Muscle layer of duodenum (tissue), 2 donors: Measurements from ENCODE around the gene RBSN.

ENCODE experiments used
- H3K27ac ChIP-seq: one replicate; pipeline ENCODE4 v1.7.0; 2013; ENCODE audit warnings: mild to moderate bottlenecking, low read length
- H3K27me3 ChIP-seq: one replicate; pipeline ENCODE4 v1.7.0; 2013; ENCODE audit warnings: low read depth, mild to moderate bottlenecking, control low read depth, low read length
- H3K36me3 ChIP-seq, 2 donors: one replicate each; pipeline ENCODE4 v1.7.0; 2013; ENCODE audit warnings: low read length in 2 of 2, control low read depth in 1 of 2, mild to moderate bottlenecking in 1 of 2; ENCODE audit not compliant: insufficient read depth in 2 of 2, control insufficient read depth in 1 of 2
- H3K4me1 ChIP-seq, 2 donors: one replicate each; pipeline ENCODE4 v1.7.0; 2013; ENCODE audit warnings: low read length in 2 of 2, mild to moderate bottlenecking in 2 of 2, control low read depth in 1 of 2, moderate library complexity in 1 of 2; ENCODE audit not compliant: insufficient read depth in 2 of 2, control insufficient read depth in 1 of 2
- H3K4me3 ChIP-seq, 2 donors: one replicate each; pipeline ENCODE4 v1.7.0; 2013; ENCODE audit warnings: low read length in 2 of 2, low read depth in 1 of 2, mild to moderate bottlenecking in 1 of 2
- H3K9me3 ChIP-seq, 2 donors: one replicate each; pipeline ENCODE4 v1.7.0; 2013; ENCODE audit warnings: low read length in 2 of 2, control low read depth in 1 of 2, mild to moderate bottlenecking in 1 of 2; ENCODE audit not compliant: control insufficient read depth in 1 of 2
- donor health status: healthy.

The RBSN gene

GRCh38 chr3:15055019-15055557, 43.9 kb downstream of the RBSN start:
- H3K9me3 ChIP-seq = no peaks in the 10 kb centered on the region
- no peaks in the 10 kb centered on the region for H3K4me1 ChIP-seq
- H3K4me3 ChIP-seq = no peak overlapping the region
- peaks cover 29 to 37% of the 10 kb centered on the region in 2 donors for H3K36me3 ChIP-seq
- H3K27me3 ChIP-seq = no peaks in the 10 kb centered on the region
- no peak overlapping the region for H3K27ac ChIP-seq

- no peak overlapping the region for H3K4me3 ChIP-seq
- H3K36me3 ChIP-seq = peaks cover 33 to 43% of the 10 kb centered on the region in 2 donors
- no peak overlapping the region for H3K27ac ChIP-seq
Measured at GRCh38 chr3:15053541-15053940, 45.4 kb downstream of the RBSN start.

GRCh38 chr3:15052335-15053242, 46.4 kb downstream of the RBSN start:
- Histone ChIP-seq H3K36me3 (peaks cover 37 to 50% of the 10 kb centered on the region in 2 donors), H3K27ac (no peak overlapping the region)

More at GRCh38 chr3:15053541-15053940, 45.4 kb downstream of the RBSN start:
- H3K9me3 ChIP-seq = no peaks in the 10 kb centered on the region
- no peaks in the 10 kb centered on the region for H3K4me1 ChIP-seq
- no peaks in the 10 kb centered on the region for H3K27me3 ChIP-seq

GRCh38 chr3:15051531-15051930, 47.4 kb downstream of the RBSN start:
- H3K4me1 ChIP-seq = peaks cover 0 to 6% of the 10 kb centered on the region in 2 donors
- H3K36me3 ChIP-seq = peaks cover 43 to 56% of the 10 kb centered on the region in 2 donors
- H3K27ac ChIP-seq = no peak overlapping the region
- H3K27me3 ChIP-seq = no peaks in the 10 kb centered on the region
- no peak overlapping the region for H3K4me3 ChIP-seq
- no peaks in the 10 kb centered on the region for H3K9me3 ChIP-seq

More at GRCh38 chr3:15052335-15053242, 46.4 kb downstream of the RBSN start:
- Histone ChIP-seq H3K9me3 (no peaks in the 10 kb centered on the region), H3K27me3 (no peaks in the 10 kb centered on the region), H3K4me3 (no peak overlapping the region), H3K4me1 (no peaks in the 10 kb centered on the region)

- peaks cover 52 to 66% of the 10 kb centered on the region in 2 donors for H3K36me3 ChIP-seq
- H3K9me3 ChIP-seq = no peaks in the 10 kb centered on the region
- H3K4me3 ChIP-seq = no peak overlapping the region
- no peaks in the 10 kb centered on the region for H3K27me3 ChIP-seq
- peaks cover 0 to 6% of the 10 kb centered on the region in 2 donors for H3K4me1 ChIP-seq
- no peak overlapping the region for H3K27ac ChIP-seq
Measured at GRCh38 chr3:15050405-15051092, 48.4 kb downstream of the RBSN start.

GRCh38 chr3:15049584-15049983, 49.4 kb downstream of the RBSN start:
- no peak overlapping the region for H3K4me3 ChIP-seq
- peaks cover 0 to 6% of the 10 kb centered on the region in 2 donors for H3K4me1 ChIP-seq
- no peaks in the 10 kb centered on the region for H3K9me3 ChIP-seq
- no peak overlapping the region for H3K27ac ChIP-seq
- no peaks in the 10 kb centered on the region for H3K27me3 ChIP-seq
- H3K36me3 ChIP-seq = peaks cover 62 to 76% of the 10 kb centered on the region in 2 donors

- H3K27ac ChIP-seq = no peak overlapping the region
- H3K4me1 ChIP-seq = peaks cover 0 to 12% of the 10 kb centered on the region in 2 donors
- H3K36me3 ChIP-seq = peaks cover 81 to 94% of the 10 kb centered on the region in 2 donors
- no peak overlapping the region for H3K4me3 ChIP-seq
- no peaks in the 10 kb centered on the region for H3K27me3 ChIP-seq
- no peaks in the 10 kb centered on the region for H3K9me3 ChIP-seq
Measured at GRCh38 chr3:15045667-15046066, 53.3 kb downstream of the RBSN start.

- peaks cover 86 to 89% of the 10 kb centered on the region in 2 donors for H3K36me3 ChIP-seq
- no peaks in the 10 kb centered on the region for H3K9me3 ChIP-seq
- H3K27ac ChIP-seq = no peak overlapping the region
- no peak overlapping the region for H3K4me3 ChIP-seq
- H3K4me1 ChIP-seq = peaks cover 0 to 15% of the 10 kb centered on the region in 2 donors
- no peaks in the 10 kb centered on the region for H3K27me3 ChIP-seq
Measured at GRCh38 chr3:15044326-15044725, 54.6 kb downstream of the RBSN start.

- Histone ChIP-seq H3K27ac (no peak overlapping the region), H3K4me1 (peaks cover 0 to 15% of the 10 kb centered on the region in 2 donors), H3K27me3 (no peaks in the 10 kb centered on the region), H3K36me3 (peaks cover 86 to 89% of the 10 kb centered on the region in 2 donors), H3K4me3 (no peak overlapping the region), H3K9me3 (no peaks in the 10 kb centered on the region)
Measured at GRCh38 chr3:15043408-15044171, 55.4 kb downstream of the RBSN start.

- H3K4me1 ChIP-seq = peaks cover 0 to 15% of the 10 kb centered on the region in 2 donors
- H3K4me3 ChIP-seq = no peak overlapping the region
- no peaks in the 10 kb centered on the region for H3K27me3 ChIP-seq
- no peak overlapping the region for H3K27ac ChIP-seq
- peaks cover 86 to 89% of the 10 kb centered on the region in 2 donors for H3K36me3 ChIP-seq
- H3K9me3 ChIP-seq = no peaks in the 10 kb centered on the region
Measured at GRCh38 chr3:15042936-15043335, 56.0 kb downstream of the RBSN start.
